GM19328 (cell line): ENCODE data around the gene CD226.
A peak's percentile ranks its signal among the peaks of the same experiment; 100 is the strongest.
"Not testable (repeated sequence)": the region's sequence is repeated elsewhere in the genome, so short reads cannot be mapped to it uniquely, and the experiment has no call there.

Experiments used
- ATAC-seq: cut with Tn5 transposase; IDR thresholded peaks from one replicate; pipeline ENCODE4 v1.9.1; 2021; ENCODE audit warnings: mild to moderate bottlenecking, moderate library complexity; ENCODE audit not compliant: unreplicated experiment

The CD226 gene

GRCh38 chr18:69876490-69876889, 71.2 kb downstream of the CD226 start:
- no peak for ATAC-seq

- no peak for ATAC-seq
These were observed 73.6 kb downstream of the CD226 start for GRCh38 chr18:69874058-69874457.

GRCh38 chr18:69872661-69873060, 75.0 kb downstream of the CD226 start:
- no peak for ATAC-seq

GRCh38 chr18:69871363-69871762, 76.3 kb downstream of the CD226 start:
- ATAC-seq, result no peak

- ATAC-seq, result no peak
These were observed 76.9 kb downstream of the CD226 start for GRCh38 chr18:69870736-69871135.

- no peak for ATAC-seq
These were observed 81.5 kb downstream of the CD226 start for GRCh38 chr18:69866212-69866611.

- no peak for ATAC-seq
These were observed 81.9 kb downstream of the CD226 start for GRCh38 chr18:69865776-69866175.

GRCh38 chr18:69864802-69865201, 82.9 kb downstream of the CD226 start:
- ATAC-seq, result peak; percentile 67

GRCh38 chr18:69858897-69859296, 88.8 kb downstream of the CD226 start:
- no peak for ATAC-seq

- no peak for ATAC-seq
These were observed 93.2 kb downstream of the CD226 start for GRCh38 chr18:69854455-69854854.

- no peak for ATAC-seq
These were observed 94.6 kb downstream of the CD226 start for GRCh38 chr18:69853051-69853450.

GRCh38 chr18:69845593-69846506, 101.8 kb downstream of the CD226 start:
- ATAC-seq, result no peak

GRCh38 chr18:69844656-69845055, 103.0 kb downstream of the CD226 start:
- no peak for ATAC-seq

GRCh38 chr18:69843015-69843414, 104.7 kb downstream of the CD226 start:
- ATAC-seq, result no peak

- no peak for ATAC-seq
These were observed 106.6 kb downstream of the CD226 start for GRCh38 chr18:69841117-69841516.

- no peak for ATAC-seq
These were observed 107.2 kb downstream of the CD226 start for GRCh38 chr18:69840445-69840844.

GRCh38 chr18:69840001-69840400, 107.7 kb downstream of the CD226 start:
- no peak for ATAC-seq

- ATAC-seq, result no peak
These were observed 108.2 kb downstream of the CD226 start for GRCh38 chr18:69839497-69839896.

GRCh38 chr18:69838620-69839411, 108.9 kb downstream of the CD226 start:
- no peak for ATAC-seq

GRCh38 chr18:69838003-69838402, 109.7 kb downstream of the CD226 start:
- ATAC-seq, result no peak

GRCh38 chr18:69834980-69835379, 112.7 kb downstream of the CD226 start:
- not testable (repeated sequence) for ATAC-seq

- no peak for ATAC-seq
These were observed 117.5 kb downstream of the CD226 start for GRCh38 chr18:69830189-69830588.
